Retinal pigment epithelial cell (primary cell): Measurements from ENCODE around the gene HBP1.
"Not testable (repeated sequence)": the region's sequence is repeated elsewhere in the genome, so short reads cannot be mapped to it uniquely, and the experiment has no call there.

Experiments
- DNase-seq: peaks from one replicate; pipeline ENCODE4 v3.0.0-alpha.2; 2010; ENCODE audit warnings: low read depth
- H3K4me3 ChIP-seq: 2 replicates; pipeline ENCODE4 v1.5.1; 2011; ENCODE audit warnings: mild to moderate bottlenecking, low read length, control low read depth, moderate library complexity
- CTCF ChIP-seq: conservative IDR thresholded peaks from 2 replicates; pipeline ENCODE4 v1.5.1; 2011; ENCODE audit warnings: low read depth, low read length, control low read depth, inconsistent platforms

Gene HBP1

GRCh38 chr7:107210400-107210799 is 41.6 kb downstream of the HBP1 start:
- DNase-seq = no peak
- no peak overlapping the region for H3K4me3 ChIP-seq
- no peak for TF ChIP-seq CTCF

GRCh38 chr7:107212725-107213124 is 43.9 kb downstream of the HBP1 start:
- H3K4me3 ChIP-seq = no peak overlapping the region
- TF ChIP-seq CTCF = no peak
- no peak for DNase-seq

GRCh38 chr7:107213193-107213788 is 44.5 kb downstream of the HBP1 start:
- no peak for DNase-seq
- TF ChIP-seq CTCF = peak; percentile 15
- no peak overlapping the region for H3K4me3 ChIP-seq

GRCh38 chr7:107213945-107214344 is 45.1 kb downstream of the HBP1 start:
- no peak for TF ChIP-seq CTCF
- DNase-seq = no peak
- no peak overlapping the region for H3K4me3 ChIP-seq

- no peak overlapping the region for H3K4me3 ChIP-seq
- TF ChIP-seq CTCF = no peak
- DNase-seq = no peak
These were observed 50.9 kb downstream of the HBP1 start for GRCh38 chr7:107219563-107220244.

- DNase-seq = no peak
- no peak for TF ChIP-seq CTCF
These were observed 51.6 kb downstream of the HBP1 start for GRCh38 chr7:107220356-107220755.

GRCh38 chr7:107220806-107221205 is 52.0 kb downstream of the HBP1 start:
- not testable (repeated sequence) for DNase-seq, H3K4me3 ChIP-seq

More at GRCh38 chr7:107220356-107220755, 51.6 kb downstream of the HBP1 start:
- H3K4me3 ChIP-seq = no peak overlapping the region
